HG03469 (cell line): Measurements from ENCODE around the gene SPACA7.
"Not testable (repeated sequence)": the region's sequence is repeated elsewhere in the genome, so short reads cannot be mapped to it uniquely, and the experiment has no call there.

Experiments
- ATAC-seq: cut with Tn5 transposase; IDR thresholded peaks from one replicate; pipeline ENCODE4 v1.9.1; 2021; ENCODE audit warnings: mild to moderate bottlenecking, moderate library complexity, moderate number of reproducible peaks; ENCODE audit not compliant: unreplicated experiment

The SPACA7 gene

GRCh38 chr13:112349681-112350080 lies 26.5 kb upstream of the SPACA7 start:
- no peak for ATAC-seq

DNA sequence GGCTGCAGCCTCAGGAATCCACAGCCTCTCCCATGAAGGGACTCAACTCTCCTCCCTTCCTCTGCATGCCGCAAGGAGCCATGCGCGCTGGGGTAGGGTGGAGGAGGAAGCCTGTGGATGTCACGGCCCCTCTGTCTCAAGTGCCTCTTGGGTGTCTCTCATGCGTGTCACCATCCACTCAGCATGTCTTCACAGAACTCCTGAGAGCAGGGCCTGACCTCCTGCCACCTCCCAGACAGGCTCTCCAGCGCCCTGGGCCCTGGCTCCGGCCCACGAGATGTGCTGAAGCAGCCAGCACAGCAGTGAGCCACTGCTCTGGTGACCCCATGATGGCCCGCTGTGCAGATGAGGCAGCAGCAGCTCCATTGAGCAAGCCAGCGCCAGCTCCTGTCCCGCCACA lies 25.9 kb upstream of the SPACA7 start:
- ATAC-seq, result no peak

- no peak for ATAC-seq
Measured at GRCh38 chr13:112351825-112352224, 24.3 kb upstream of the SPACA7 start.

GRCh38 chr13:112353856-112354255 lies 22.3 kb upstream of the SPACA7 start:
- ATAC-seq, result no peak

DNA sequence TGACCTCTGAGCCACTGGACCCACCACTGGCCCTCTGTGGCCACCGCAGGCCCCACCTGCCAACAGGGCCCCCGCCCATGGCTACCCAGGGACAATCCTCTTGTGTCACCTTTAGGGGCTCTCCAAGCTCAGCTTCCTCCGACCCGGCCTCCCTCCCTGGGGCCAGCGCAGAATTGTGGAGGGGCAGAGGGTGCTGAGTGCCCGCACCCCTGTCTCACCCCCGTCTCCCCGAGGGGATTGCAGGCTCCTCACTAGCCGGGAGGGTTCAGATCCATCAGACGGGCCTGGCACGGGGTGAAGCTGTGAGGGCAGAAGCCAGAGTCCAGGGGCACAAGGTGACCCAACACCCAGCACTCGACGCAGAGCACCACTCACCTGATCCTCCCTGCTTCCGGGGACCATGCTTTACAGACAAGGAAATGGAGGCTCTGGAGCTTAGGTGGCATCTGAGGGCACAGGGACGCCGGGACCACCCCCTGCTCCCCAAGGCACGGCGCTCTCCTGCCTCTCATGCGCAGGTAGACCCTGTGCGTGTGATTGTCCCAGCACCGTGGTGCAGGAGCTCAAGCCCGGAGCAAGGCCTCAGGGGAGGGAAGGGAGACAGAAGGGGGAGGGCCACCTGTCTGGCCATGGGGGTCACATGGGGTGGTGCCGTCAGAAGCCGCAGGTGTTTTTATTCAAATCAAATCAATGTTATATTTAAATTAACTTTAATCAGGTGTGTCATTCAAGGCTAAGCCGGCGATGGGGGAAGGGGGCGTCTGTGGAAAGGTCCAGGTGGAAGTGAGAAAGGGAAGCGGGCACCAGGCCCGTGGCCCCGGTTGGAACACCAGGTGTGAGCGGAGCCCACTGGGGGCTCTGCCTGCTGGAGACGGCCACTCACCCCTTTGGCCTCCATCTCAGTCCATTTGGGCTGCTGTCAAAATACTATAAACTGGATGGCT lies 21.6 kb upstream of the SPACA7 start:
- no peak for ATAC-seq

- ATAC-seq, result no peak
Measured at GRCh38 chr13:112355274-112355838, 20.8 kb upstream of the SPACA7 start.

- no peak for ATAC-seq
Measured at GRCh38 chr13:112356190-112356589, 20.0 kb upstream of the SPACA7 start.

GRCh38 chr13:112358156-112358555 lies 18.0 kb upstream of the SPACA7 start:
- no peak for ATAC-seq

- no peak for ATAC-seq
Measured at GRCh38 chr13:112362021-112362420, 14.1 kb upstream of the SPACA7 start.

- no peak for ATAC-seq
Measured at GRCh38 chr13:112363867-112364528, 12.2 kb upstream of the SPACA7 start.

DNA sequence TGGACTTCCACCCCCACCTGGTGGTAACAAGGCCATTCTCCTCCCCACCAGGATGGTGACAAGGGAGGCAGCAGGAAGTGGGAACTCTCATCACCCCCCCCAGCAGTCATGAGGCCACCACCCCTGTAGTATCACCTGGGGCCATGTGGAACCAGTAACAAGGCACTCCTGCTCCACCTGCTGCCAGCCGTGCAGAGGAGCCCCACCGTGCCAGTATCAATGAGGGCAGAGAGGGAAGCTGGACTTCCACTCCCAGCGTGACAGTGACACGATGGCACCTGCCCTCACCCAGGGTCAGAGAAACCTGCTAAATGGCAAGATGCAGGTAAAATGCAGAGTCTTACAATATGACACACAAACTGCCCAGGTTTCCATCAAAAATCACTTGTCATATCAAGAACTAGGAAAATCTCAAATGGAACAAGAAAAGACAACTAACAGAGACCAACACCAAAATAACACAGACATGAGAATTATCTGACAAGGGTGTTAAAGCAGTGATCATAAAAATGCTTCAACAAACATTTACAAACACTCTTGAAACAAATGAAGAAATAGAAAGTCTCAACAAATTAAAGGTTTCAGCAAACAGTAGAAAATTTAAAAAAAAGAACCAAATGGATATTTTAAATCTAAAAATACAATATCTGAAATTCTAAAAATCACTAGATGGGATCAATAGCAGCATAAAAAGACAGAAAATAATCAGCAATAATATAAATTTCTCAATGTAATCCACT lies 9.1 kb upstream of the SPACA7 start:
- ATAC-seq, result no peak

- no peak for ATAC-seq
Measured at GRCh38 chr13:112368883-112369282, 7.3 kb upstream of the SPACA7 start.

GRCh38 chr13:112370311-112370710 lies 5.8 kb upstream of the SPACA7 start:
- no peak for ATAC-seq

- ATAC-seq, result no peak
Measured at GRCh38 chr13:112374271-112374670, 1.9 kb upstream of the SPACA7 start.

GRCh38 chr13:112391746-112392145 lies 15.6 kb downstream of the SPACA7 start:
- ATAC-seq, result no peak

DNA sequence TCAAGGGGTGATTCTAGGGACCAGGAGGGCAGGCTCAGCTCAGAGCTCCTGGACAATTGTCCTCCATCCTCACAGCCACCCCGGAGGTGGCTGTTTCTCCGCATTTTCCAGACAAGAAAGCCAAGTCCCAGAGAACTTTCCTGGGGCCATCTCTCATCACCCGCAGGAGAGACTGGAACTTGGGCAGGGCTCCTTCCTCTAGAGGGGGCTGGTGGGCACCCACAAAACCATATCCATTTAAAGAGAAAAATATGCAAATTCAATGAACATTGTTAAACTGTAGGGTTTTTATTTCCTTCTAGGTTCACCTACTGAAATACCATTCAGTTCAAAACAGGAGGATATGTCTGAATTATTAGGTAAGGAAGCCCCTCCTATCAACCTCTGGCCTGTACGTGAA lies 16.6 kb downstream of the SPACA7 start:
- ATAC-seq, result no peak

GRCh38 chr13:112395022-112395421 lies 18.9 kb downstream of the SPACA7 start:
- ATAC-seq, result not testable (repeated sequence)

DNA sequence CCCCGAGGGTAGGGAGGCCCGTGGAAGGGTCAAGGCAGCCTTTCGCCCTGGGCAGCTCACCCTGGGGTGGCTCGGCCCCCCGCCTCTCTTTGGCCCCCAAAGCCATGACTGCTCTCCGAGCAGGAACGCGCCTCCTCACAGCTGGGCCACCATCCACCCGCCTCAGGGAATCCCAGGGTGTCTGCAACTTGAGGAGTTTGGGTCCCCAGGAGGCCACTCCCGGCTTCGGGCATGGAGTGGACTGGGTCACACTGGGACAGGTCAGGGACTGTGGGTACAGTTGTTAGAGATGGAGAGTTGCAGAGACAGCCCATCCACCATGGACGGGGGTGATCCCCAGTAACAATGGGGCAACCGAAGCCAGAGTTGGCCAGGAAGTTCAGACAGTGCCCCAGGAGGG lies 19.8 kb downstream of the SPACA7 start:
- not testable (repeated sequence) for ATAC-seq

GRCh38 chr13:112397108-112397507 lies 21.0 kb downstream of the SPACA7 start:
- no peak for ATAC-seq

GRCh38 chr13:112398347-112398746 lies 22.2 kb downstream of the SPACA7 start:
- ATAC-seq, result not testable (repeated sequence)

DNA sequence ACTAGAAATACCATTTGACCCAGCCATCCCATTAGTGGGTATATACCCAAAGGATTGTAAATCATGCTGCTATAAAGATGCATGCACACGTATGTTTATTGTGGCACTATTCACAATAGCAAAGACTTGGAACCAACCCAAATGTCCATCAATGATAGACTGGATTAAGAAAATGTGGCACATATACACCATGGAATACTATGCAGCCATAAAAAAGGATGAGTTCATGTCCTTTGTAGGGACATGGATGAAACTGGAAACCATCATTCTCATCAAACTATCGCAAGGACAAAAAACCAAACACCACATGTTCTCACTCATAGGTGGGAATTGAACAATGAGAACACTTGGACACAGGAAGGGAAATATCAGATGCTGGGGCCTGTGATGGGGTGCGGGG lies 33.7 kb downstream of the SPACA7 start:
- not testable (repeated sequence) for ATAC-seq
